COLO829 (cell line): Measurements from ENCODE around the gene ALDH3A1.

Experiments
- DNase-seq: peaks from one replicate; pipeline ENCODE4 v3.0.0; 2012; ENCODE audit warnings: low spot score

Gene ALDH3A1

GRCh38 chr17:19703106-19703827 is 44.8 kb downstream of the ALDH3A1 start:
- DNase-seq = no peak

- DNase-seq = peak; percentile 81
Measured at GRCh38 chr17:19702217-19702641, 45.9 kb downstream of the ALDH3A1 start.
